H1 (cell line): ENCODE results near the gene PPRC1. TPM values are rescaled to one million over a fixed set of nuclear protein-coding genes. Genes with fewer than 3 reads are reported as not detected.
A peak's percentile ranks its signal among the peaks of the same experiment; 100 is the strongest.

ENCODE experiments used
- BACH1 ChIP-seq: IDR thresholded peaks from 2 replicates; pipeline ENCODE4 v1.6.1; 2012; ENCODE audit warnings: low read length, improper control_type of control experiment
- CREB1 ChIP-seq: IDR thresholded peaks from 2 replicates; pipeline ENCODE4 v1.6.1; 2012; ENCODE audit warnings: inconsistent platforms
- EGR1 ChIP-seq: IDR thresholded peaks from 2 replicates; pipeline ENCODE4 v1.6.1; 2011; ENCODE audit warnings: low read depth, low read length, borderline replicate concordance
- EP300 ChIP-seq, 2 experiments: IDR thresholded peaks; 1 replicate in 1 of 2; 2 replicates in 1 of 2; pipeline ENCODE4 v1.6.1; 2011 to 2012; ENCODE audit warnings: low read depth in 2 of 2, low read length in 2 of 2, mild to moderate bottlenecking in 2 of 2, borderline replicate concordance in 1 of 2, inconsistent platforms in 1 of 2, moderate library complexity in 1 of 2
- HDAC2 ChIP-seq, 2 experiments: fragments of 300-600 bp in 1 of 2; sonication (generic) in 1 of 2; IDR thresholded peaks; 2 replicates each; pipeline ENCODE4 v1.6.1; 2011 to 2012; ENCODE audit warnings: low read depth in 2 of 2, low read length in 2 of 2, mild to moderate bottlenecking in 2 of 2, moderate library complexity in 2 of 2, borderline replicate concordance in 1 of 2, inconsistent platforms in 1 of 2
- HDAC6 ChIP-seq: IDR thresholded peaks from one replicate; pipeline ENCODE4 v1.7.1; 2012; ENCODE audit warnings: low read depth, mild to moderate bottlenecking, inconsistent platforms, low read length, moderate library complexity
- JUN ChIP-seq: IDR thresholded peaks from 2 replicates; pipeline ENCODE4 v1.6.1; 2011; ENCODE audit warnings: low read depth, mild to moderate bottlenecking, improper control_type of control experiment, low read length
- JUND ChIP-seq: IDR thresholded peaks from 2 replicates; pipeline ENCODE4 v1.6.1; 2011; ENCODE audit warnings: mild to moderate bottlenecking, improper control_type of control experiment, low read length
- KDM1A ChIP-seq: fragments of 200-600, 300-600 bp; sonication (generic); IDR thresholded peaks from 2 replicates; pipeline ENCODE4 v1.7.1; 2016; ENCODE audit warnings: mild to moderate bottlenecking, low read length, borderline replicate concordance
- KDM4A ChIP-seq: IDR thresholded peaks from one replicate; pipeline ENCODE4 v1.7.1; 2012; ENCODE audit warnings: low read depth, mild to moderate bottlenecking, moderate library complexity, low read length, inconsistent platforms; ENCODE audit not compliant: severe bottlenecking
- KDM5A ChIP-seq: fragments of 200-600 bp; IDR thresholded peaks from 2 replicates; pipeline ENCODE4 v1.7.1; 2012; ENCODE audit warnings: mild to moderate bottlenecking, low read length, inconsistent platforms, mixed read lengths
- MAX ChIP-seq: IDR thresholded peaks from 2 replicates; pipeline ENCODE4 v1.6.1; 2012; ENCODE audit warnings: inconsistent platforms
- POU5F1 ChIP-seq: IDR thresholded peaks from 2 replicates; pipeline ENCODE4 v1.6.1; 2011; ENCODE audit warnings: low read depth, mild to moderate bottlenecking, low read length, moderate library complexity
- RBBP5 ChIP-seq: IDR thresholded peaks from 2 replicates; pipeline ENCODE4 v1.7.1; 2012; ENCODE audit warnings: low read depth, mild to moderate bottlenecking, inconsistent platforms, low read length, moderate library complexity, borderline replicate concordance
- RFX5 ChIP-seq: IDR thresholded peaks from 2 replicates; pipeline ENCODE4 v1.6.1; 2011; ENCODE audit warnings: low read depth, low read length, improper control_type of control experiment, borderline replicate concordance
- RXRA ChIP-seq: IDR thresholded peaks from 2 replicates; pipeline ENCODE4 v1.6.1; 2011; ENCODE audit warnings: low read depth, mild to moderate bottlenecking, low read length, moderate library complexity; ENCODE audit not compliant: insufficient read depth
- SP2 ChIP-seq: IDR thresholded peaks from 2 replicates; pipeline ENCODE4 v1.6.1; 2012; ENCODE audit warnings: mild to moderate bottlenecking, low read length, inconsistent platforms
- SP4 ChIP-seq: IDR thresholded peaks from 2 replicates; pipeline ENCODE4 v1.6.1; 2012; ENCODE audit warnings: low read length, inconsistent platforms
- SUZ12 ChIP-seq: fragments of 200-600 bp; sonication (generic); IDR thresholded peaks from 2 replicates; pipeline ENCODE4 v1.6.1; 2012; ENCODE audit warnings: mild to moderate bottlenecking, inconsistent platforms, low read length, moderate library complexity, mixed read lengths
- TAF1 ChIP-seq: IDR thresholded peaks from 2 replicates; pipeline ENCODE4 v1.6.1; 2011; ENCODE audit warnings: mild to moderate bottlenecking, low read depth, low read length
- TAF7 ChIP-seq: optimal IDR thresholded peaks from 2 replicates; pipeline ENCODE3; 2011; ENCODE audit warnings: low read depth, mild to moderate bottlenecking, inconsistent platforms, low read length, moderate library complexity, borderline replicate concordance
- TEAD4 ChIP-seq: IDR thresholded peaks from 2 replicates; pipeline ENCODE4 v1.6.1; 2012; ENCODE audit warnings: low read depth, low read length, inconsistent platforms, mixed read lengths
- ZNF274 ChIP-seq: IDR thresholded peaks from 2 replicates; pipeline ENCODE4 v1.7.0; 2012; ENCODE audit warnings: low read length, borderline replicate concordance; ENCODE audit errors: extremely low read depth
- polyA plus RNA-seq, 7 experiments: library from polyadenylated mRNA; depleted of rRNA in 3 of 7; stranded (reverse) in 5 of 7; unstranded in 2 of 7; fragments of >200 nt in 5 of 7; fragments of 200-250 nt in 2 of 7; gene quantifications; 1 replicate in 5 of 7; 2 replicates in 1 of 7; 4 replicates in 1 of 7; pipeline versions ENCODE4 v1.2.1 to v1.2.3, GENCODE V29; 2011 to 2013; ENCODE audit warnings: missing spikeins in 2 of 7, mixed read lengths in 2 of 7
- total RNA-seq: library from RNA; stranded (reverse); fragmentation: NEBNext Ultra II Directional; extraction: Animal tissue kit (Norgen Biotek cat#: 25700); gene quantifications from 2 replicates; pipeline ENCODE4 v1.2.1, GENCODE V29; 2021

The PPRC1 gene
- total and polyA plus RNA-seq, 2 of the 8 experiments (the other 6 are each of a cell fraction or from before 2014, with no cell fraction given): 46.5 to 88.4 TPM

- TF ChIP-seq MAX (peak; percentile 73), EP300 (IDR thresholded peaks at IDR 0.05; ENCODE audit: borderline replicate concordance in 1 of 2, low read depth in 2 of 2, low read length in 2 of 2) (peak in 1 of 2 experiments; percentile 90; a peak in 1 of 3 replicates), POU5F1 (no peak), TAF1 (peak; percentile 97), RBBP5 (no peak; the same call in none of the 2 replicates), EGR1 (peak; percentile 53; the same call in 1 of the 2 replicates), RXRA (0 out of 2 replicates have a peak, but pooled peaks have one; percentile 18), ZNF274 (no peak), SUZ12 (no peak), TEAD4 (peak; percentile 73), JUND (peak; percentile 81; the same call in 1 of the 2 replicates), CREB1 (peak; percentile 99), JUN (peak; percentile 29; the same call in 1 of the 2 replicates), BACH1 (peak; percentile 91), SP4 (peak; percentile 97), HDAC2 (IDR thresholded peaks at IDR 0.05; ENCODE audit: borderline replicate concordance in 1 of 2, low read depth in 2 of 2, low read length in 2 of 2) (peak in 1 of 2 experiments; percentile 76; a peak in 2 of 4 replicates), KDM4A (peak; percentile 100), KDM5A (peak; percentile 89), KDM1A (peak; percentile 46; the same call in 1 of the 2 replicates), TAF7 (peak; percentile 90), HDAC6 (no peak), SP2 (no peak), RFX5 (no peak)
Observed at GRCh38 chr10:102151774-102152544, 19.1 kb downstream of the PPRC1 start, which contains the start of gene NOLC1 (continued).
